Upper lobe of right lung (tissue), 1 donor: Measurements from ENCODE around the gene ZNF333. TPM values are rescaled to one million over a fixed set of nuclear protein-coding genes. Genes with fewer than 3 reads are reported as not detected.

Experiments
- ATAC-seq: fragments of 200-7000 bp; cut with Tn5 transposase; one replicate; pipeline ENCODE4 v1.9.1; 2020; ENCODE audit warnings: mild to moderate bottlenecking, moderate library complexity
- DNase-seq: peaks from one replicate; pipeline ENCODE4 v3.0.0-alpha.2; 2020
- H3K27ac ChIP-seq: fragments of 200-600 bp; one replicate; pipeline ENCODE4 v1.8.0; 2022
- H3K27me3 ChIP-seq: fragments of 200-600 bp; one replicate; pipeline ENCODE4 v1.8.0; 2022; ENCODE audit warnings: mild to moderate bottlenecking
- H3K36me3 ChIP-seq: fragments of 200-600 bp; one replicate; pipeline ENCODE4 v1.8.0; 2022
- H3K4me1 ChIP-seq: fragments of 200-600 bp; one replicate; pipeline ENCODE4 v1.8.0; 2022
- H3K4me3 ChIP-seq: fragments of 200-600 bp; one replicate; pipeline ENCODE4 v1.8.0; 2022; ENCODE audit warnings: mild to moderate bottlenecking
- H3K9me3 ChIP-seq: fragments of 200-600 bp; one replicate; pipeline ENCODE4 v1.8.0; 2022
- intact Hi-C: fragments of 100-400 bp; cut with DNase I; formaldehyde crosslinking; loops from one replicate; pipeline ENCODE4 v1.11.0; 2022
- total RNA-seq: library from RNA; stranded (reverse); fragmentation: NEBNext Ultra II Directional; extraction: Animal tissue kit (Norgen Biotek cat#: 25700); gene quantifications from one replicate; pipeline ENCODE4 v1.2.1, GENCODE V29; 2021
- TF ChIP-seq, protein P1 (sequence below): fragments of 200-600 bp; IDR thresholded peaks from one replicate; pipeline ENCODE4 v1.8.0; 2022; ENCODE audit warnings: antibody characterized with exemption
- donor health status: DM: no; HTN: yes; CAD: no; lungs with severe emphysema.

Gene ZNF333
- total RNA-seq, 1 donor from 2014 or later = 20.4 TPM

GRCh38 chr19:14782626-14783409, 93.0 kb downstream of the ZNF333 start:
- H3K27ac ChIP-seq = peak overlapping the region; percentile 6
- ATAC-seq (no peak), DNase-seq (no peak)
- TF ChIP-seq, protein P1, sequence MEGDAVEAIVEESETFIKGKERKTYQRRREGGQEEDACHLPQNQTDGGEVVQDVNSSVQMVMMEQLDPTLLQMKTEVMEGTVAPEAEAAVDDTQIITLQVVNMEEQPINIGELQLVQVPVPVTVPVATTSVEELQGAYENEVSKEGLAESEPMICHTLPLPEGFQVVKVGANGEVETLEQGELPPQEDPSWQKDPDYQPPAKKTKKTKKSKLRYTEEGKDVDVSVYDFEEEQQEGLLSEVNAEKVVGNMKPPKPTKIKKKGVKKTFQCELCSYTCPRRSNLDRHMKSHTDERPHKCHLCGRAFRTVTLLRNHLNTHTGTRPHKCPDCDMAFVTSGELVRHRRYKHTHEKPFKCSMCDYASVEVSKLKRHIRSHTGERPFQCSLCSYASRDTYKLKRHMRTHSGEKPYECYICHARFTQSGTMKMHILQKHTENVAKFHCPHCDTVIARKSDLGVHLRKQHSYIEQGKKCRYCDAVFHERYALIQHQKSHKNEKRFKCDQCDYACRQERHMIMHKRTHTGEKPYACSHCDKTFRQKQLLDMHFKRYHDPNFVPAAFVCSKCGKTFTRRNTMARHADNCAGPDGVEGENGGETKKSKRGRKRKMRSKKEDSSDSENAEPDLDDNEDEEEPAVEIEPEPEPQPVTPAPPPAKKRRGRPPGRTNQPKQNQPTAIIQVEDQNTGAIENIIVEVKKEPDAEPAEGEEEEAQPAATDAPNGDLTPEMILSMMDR = no peak
- H3K4me3 ChIP-seq = no peak overlapping the region
- no peaks in the 10 kb centered on the region for H3K9me3 ChIP-seq
- H3K36me3 ChIP-seq = no peaks in the 10 kb centered on the region
- H3K4me1 ChIP-seq = no peaks in the 10 kb centered on the region
- intact Hi-C loops = no loop called here
- no peaks in the 10 kb centered on the region for H3K27me3 ChIP-seq

Other genes with a start within 250 kb of the ZNF333 start
- gene PTGER1, start 214.7 kb upstream of the ZNF333 start, total RNA-seq = 2.5 TPM
- gene GIPC1, start 193.9 kb upstream of the ZNF333 start, total RNA-seq = 97.7 TPM
- gene DNAJB1, start 171.7 kb upstream of the ZNF333 start, total RNA-seq = 99.7 TPM
- gene TECR, start 160.5 kb upstream of the ZNF333 start, total RNA-seq = 123 TPM
- 113 TPM for gene NDUFB7, start 118.0 kb upstream of the ZNF333 start, total RNA-seq
- gene CLEC17A, start 107.0 kb upstream of the ZNF333 start, total RNA-seq = not detected
- 17.3 TPM for gene ADGRE3, start 15.2 kb upstream of the ZNF333 start, total RNA-seq
- 17.0 TPM for gene ADGRE2, start 88.5 kb downstream of the ZNF333 start, total RNA-seq
- not detected for gene OR7A5, start 145.1 kb downstream of the ZNF333 start, total RNA-seq
- not detected for gene OR7C1, start 145.1 kb downstream of the ZNF333 start, total RNA-seq
- not detected for gene OR7A10, start 158.9 kb downstream of the ZNF333 start, total RNA-seq
- gene OR7A17, start 196.1 kb downstream of the ZNF333 start, total RNA-seq = not detected